OCI-LY7 (cell line): Measurements from ENCODE around the gene WASF2. TPM values are rescaled to one million over a fixed set of nuclear protein-coding genes. Genes with fewer than 3 reads are reported as not detected.

Experiments used
- BruUV-seq: library from RNA; stranded (reverse); fragments of 400-500 nt; replicated peaks from 2 replicates; lab custom pipeline; 2021; lab: Mats Ljungman, UMichigan
- CTCF ChIA-PET: fragments of 300-600 bp; sonication (Branson Sonifier 250); formaldehyde crosslinking; loops from one replicate; lab custom pipeline; 2022; ENCODE audit warnings: antibody characterized with exemption; ENCODE audit not compliant: unreplicated experiment; lab: Charles Lee
- POLR2A ChIA-PET: fragments of 300-600 bp; sonication (Branson Sonifier 250); formaldehyde crosslinking; loops from one replicate; lab custom pipeline; 2022; ENCODE audit warnings: antibody characterized with exemption; lab: Charles Lee
- DNase-seq: peaks from one replicate; pipeline ENCODE4 v3.0.0-alpha.2; 2015; ENCODE audit warnings: low spot score
- H2AFZ ChIP-seq: fragments of 200-600 bp; sonication (generic), shearing (Covaris generic); 2 replicates; pipeline ENCODE4 v1.6.1; 2014; ENCODE audit warnings: mild to moderate bottlenecking, antibody characterized with exemption, low read length, moderate library complexity
- H3K27ac ChIP-seq: fragments of 200-600 bp; sonication (generic); 2 replicates; pipeline ENCODE4 v1.5.1; 2014; ENCODE audit warnings: mixed run types, low read depth, mild to moderate bottlenecking, moderate library complexity, low read length, inconsistent platforms; ENCODE audit not compliant: poor library complexity, severe bottlenecking
- H3K36me3 ChIP-seq: fragments of 200-600 bp; sonication (generic); 2 replicates; pipeline ENCODE4 v1.6.1; 2014; ENCODE audit warnings: mild to moderate bottlenecking, antibody characterized with exemption, low read length, moderate library complexity, mixed read lengths; ENCODE audit not compliant: insufficient read depth
- H3K4me1 ChIP-seq: fragments of 200-600 bp; sonication (generic); 2 replicates; pipeline ENCODE4 v1.5.1; 2014; ENCODE audit warnings: mild to moderate bottlenecking, low read length; ENCODE audit not compliant: insufficient read depth, poor library complexity, severe bottlenecking
- H3K4me2 ChIP-seq: fragments of 200-600 bp; sonication (generic); 2 replicates; pipeline ENCODE4 v1.6.1; 2014; ENCODE audit warnings: mild to moderate bottlenecking, low read length
- H3K4me3 ChIP-seq: fragments of 200-600 bp; sonication (generic); 2 replicates; pipeline ENCODE4 v1.5.1; 2014; ENCODE audit warnings: mild to moderate bottlenecking, low read depth, low read length; ENCODE audit not compliant: poor library complexity, severe bottlenecking
- H3K79me2 ChIP-seq: fragments of 200-600 bp; sonication (generic); 2 replicates; pipeline ENCODE4 v1.6.1; 2016; ENCODE audit warnings: low read depth, mild to moderate bottlenecking, low read length, moderate library complexity, mixed read lengths; ENCODE audit not compliant: insufficient read depth
- H3K9me2 ChIP-seq: fragments of 200-600 bp; sonication (generic); 2 replicates; pipeline ENCODE4 v1.6.1; 2016; ENCODE audit warnings: mild to moderate bottlenecking, low read length, mixed read lengths; ENCODE audit not compliant: insufficient read depth
- H3K9me3 ChIP-seq: fragments of 200-600 bp; sonication (generic); 2 replicates; pipeline ENCODE4 v1.6.1; 2014; ENCODE audit warnings: mild to moderate bottlenecking, mixed run types, low read length, mixed read lengths
- H4K20me1 ChIP-seq: fragments of 200-600 bp; sonication (generic); 2 replicates; pipeline ENCODE4 v1.6.1; 2014; ENCODE audit warnings: mild to moderate bottlenecking, antibody characterized with exemption, low read length, moderate library complexity, mixed read lengths; ENCODE audit not compliant: insufficient read depth
- CTCF ChIP-seq: fragments of 200-600 bp; sonication (generic); conservative IDR thresholded peaks from 2 replicates; pipeline ENCODE4 v1.5.1; 2014; ENCODE audit warnings: mild to moderate bottlenecking, antibody characterized with exemption, low read length, moderate library complexity, mixed read lengths
- EZH2phosphoT487 ChIP-seq: fragments of 200-600 bp; sonication (generic); IDR thresholded peaks from 2 replicates; pipeline ENCODE4 v1.6.1; 2018; ENCODE audit warnings: low read depth, borderline replicate concordance, mild to moderate bottlenecking, mixed run types, antibody characterized with exemption, low read length, moderate library complexity, mixed read lengths
- intact Hi-C: fragments of 100-400 bp; cut with micrococcal nuclease; formaldehyde crosslinking; loops from one replicate; pipeline ENCODE4 v1.10.0; 2022; ENCODE audit not compliant: unreplicated experiment
- total RNA-seq, 2 experiments: library from RNA; depleted of rRNA in 1 of 2; stranded (reverse); fragments of >200 nt in 1 of 2; shearing (Covaris generic) in 1 of 2; gene quantifications; 2 replicates each; pipeline ENCODE4 v1.2.3, GENCODE V29; 2014 to 2022

The WASF2 gene
- total RNA-seq, 2 experiments from 2014 or later, result 26.9 to 106 TPM

GRCh38 chr1:27361044-27361402, 128.9 kb downstream of the WASF2 start:
- intact Hi-C loops, result no loop called here
- H4K20me1 ChIP-seq, result no peaks in the 10 kb centered on the region
- H3K4me3 ChIP-seq, result no peak overlapping the region
- TF ChIP-seq EZH2phosphoT487, result no peak
- no peak for TF ChIP-seq CTCF
- ChIA-PET CTCF (interaction anchor here (0.5 kb wide), 1 partner anchor 102 kb away, joined by 5 read pairs; no protein-coding TSS in a partner anchor), POLR2A (no interaction called here)
- H3K9me2 ChIP-seq, result no peaks in the 10 kb centered on the region
- no peak overlapping the region for H2AFZ ChIP-seq
- H3K27ac ChIP-seq, result no peak overlapping the region
- peak overlapping the region; percentile 49; the same call in 1 of the 2 replicates for H3K4me2 ChIP-seq
- no peaks in the 10 kb centered on the region for H3K9me3 ChIP-seq
- DNase-seq, result no peak
- H3K36me3 ChIP-seq, result no peaks in the 10 kb centered on the region
- BruUV-seq, result no TSS peak
- H3K79me2 ChIP-seq, result no peaks in the 10 kb centered on the region
- H3K4me1 ChIP-seq, result peaks cover 35% of the 10 kb centered on the region

GRCh38 chr1:27360159-27361043, 129.6 kb downstream of the WASF2 start:
- TF ChIP-seq EZH2phosphoT487, result no peak
- TF ChIP-seq CTCF, result no peak
- Histone ChIP-seq H3K4me1 (peaks cover 34% of the 10 kb centered on the region), H3K27ac (no peak overlapping the region), H3K79me2 (no peaks in the 10 kb centered on the region), H2AFZ (no peak overlapping the region), H3K4me3 (no peak overlapping the region), H3K36me3 (no peaks in the 10 kb centered on the region), H4K20me1 (no peaks in the 10 kb centered on the region), H3K9me3 (no peaks in the 10 kb centered on the region), H3K4me2 (peak overlapping the region; percentile 49; the same call in 1 of the 2 replicates), H3K9me2 (no peaks in the 10 kb centered on the region)
- CTCF ChIA-PET, result no interaction called here
- intact Hi-C loops, result no loop called here
- no peak for DNase-seq
- POLR2A ChIA-PET, result no interaction called here
- BruUV-seq, result no TSS peak

- no peak for DNase-seq
- intact Hi-C loops, result loop anchor here (10.0 kb wide), 1 partner anchor 55 kb away; no protein-coding TSS in a partner anchor
- H3K9me3 ChIP-seq, result no peaks in the 10 kb centered on the region
- ChIA-PET POLR2A (no interaction called here), CTCF (no interaction called here)
- no peaks in the 10 kb centered on the region for H3K9me2 ChIP-seq
- H3K36me3 ChIP-seq, result no peaks in the 10 kb centered on the region
- BruUV-seq, result no TSS peak
- peak overlapping the region; percentile 49; the same call in 1 of the 2 replicates for H3K4me2 ChIP-seq
- peaks cover 28% of the 10 kb centered on the region for H3K4me1 ChIP-seq
- no peaks in the 10 kb centered on the region for H4K20me1 ChIP-seq
- no peaks in the 10 kb centered on the region for H3K79me2 ChIP-seq
- H2AFZ ChIP-seq, result no peak overlapping the region
- TF ChIP-seq CTCF, result no peak
- no peak for TF ChIP-seq EZH2phosphoT487
- H3K27ac ChIP-seq, result no peak overlapping the region
- H3K4me3 ChIP-seq, result no peak overlapping the region
Observed at GRCh38 chr1:27359822-27360158, 130.2 kb downstream of the WASF2 start.
